Suprapubic skin (tissue), 4 donors: ENCODE data around the gene CTTNBP2. TPM values are rescaled to one million over a fixed set of nuclear protein-coding genes. Genes with fewer than 3 reads are reported as not detected.
A peak's percentile ranks its signal among the peaks of the same experiment; 100 is the strongest.

ENCODE experiments used
- DNase-seq, 2 donors: peaks; one replicate each; pipeline ENCODE4 v3.0.0-alpha.2; 2019; ENCODE audit warnings: low spot score in 2 of 2
- H3K27ac ChIP-seq: fragments of 200-600 bp; sonication (generic); one replicate; pipeline ENCODE4 v1.5.1; 2019
- H3K27me3 ChIP-seq: fragments of 200-600 bp; sonication (generic); one replicate; pipeline ENCODE4 v1.5.1; 2019
- H3K36me3 ChIP-seq: fragments of 200-600 bp; sonication (generic); one replicate; pipeline ENCODE4 v1.5.1; 2019
- H3K4me1 ChIP-seq: fragments of 200-600 bp; sonication (generic); one replicate; pipeline ENCODE4 v1.5.1; 2019
- H3K4me3 ChIP-seq: fragments of 200-600 bp; sonication (generic); one replicate; pipeline ENCODE4 v1.5.1; 2019; ENCODE audit warnings: mild to moderate bottlenecking
- H3K9me3 ChIP-seq: fragments of 200-600 bp; sonication (generic); one replicate; pipeline ENCODE4 v1.5.1; 2019
- CTCF ChIP-seq, 2 donors: fragments of 200-600 bp in 1 of 2; fragments of 450-650 bp in 1 of 2; sonication (generic) in 1 of 2; IDR thresholded peaks; one replicate each; pipeline ENCODE4 v1.5.1; 2016 to 2019; ENCODE audit warnings: antibody characterized with exemption in 2 of 2, mild to moderate bottlenecking in 1 of 2, moderate library complexity in 1 of 2
- EP300 ChIP-seq: sonication (generic); formaldehyde crosslinking; IDR thresholded peaks from one replicate; pipeline ENCODE4 v1.6.1; 2017; ENCODE audit warnings: antibody characterized with exemption
- POLR2A ChIP-seq, 2 donors: fragments of 450-650 bp; IDR thresholded peaks; one replicate each; pipeline ENCODE4 v1.6.1; 2017; ENCODE audit warnings: antibody characterized with exemption in 2 of 2, mild to moderate bottlenecking in 2 of 2, moderate library complexity in 2 of 2
- POLR2AphosphoS5 ChIP-seq, 3 donors: sonication (generic); formaldehyde crosslinking; IDR thresholded peaks; one replicate each; pipeline ENCODE4 v1.6.1; 2017; ENCODE audit warnings: antibody characterized with exemption in 3 of 3
- WGBS: methylation state at CpG from one replicate; pipeline ENCODE4 v1.1.5; 2018; 5-methylcytosine and 5-hydroxymethylcytosine counted together
- total RNA-seq, 4 donors: library from RNA; depleted of rRNA; stranded (reverse); fragments of >200 nt; gene quantifications; one replicate each; pipeline ENCODE4 v1.1.0, GENCODE V29; 2016

CTTNBP2 gene
- total RNA-seq = 1 to 10 TPM; 2.2 to 8.9 (median 5.3) TPM

GRCh38 chr7:117873310-117874190, at the start of gene CTTNBP2:
Gene CTTNBP2, minus strand, starts transcription at chr7:117873441. Its CDS starts 26 bp downstream, at chr7:117873415.
- WGBS = 18% methylated on average over 14 of the region's 87 CpGs
- no peaks in the 10 kb centered on the region for H3K27me3 ChIP-seq
- peak within 1 kb of the TSS; percentile 52 for H3K27ac ChIP-seq
- H3K4me3 ChIP-seq = peak within 1 kb of the TSS; percentile 75
- H3K4me1 ChIP-seq = peaks cover 21% of the 10 kb centered on the region
- DNase-seq = peak; percentile 70 to 83
- H3K36me3 ChIP-seq = no peaks in the 10 kb centered on the region
- TF ChIP-seq EP300 (no peak), POLR2AphosphoS5 (IDR thresholded peaks at IDR 0.05) (no peak), CTCF (IDR thresholded peaks at IDR 0.05) (no peak), POLR2A (IDR thresholded peaks at IDR 0.05) (no peak)
- no peaks in the 10 kb centered on the region for H3K9me3 ChIP-seq

GRCh38 chr7:117916309-117916708, 43.1 kb upstream of the CTTNBP2 start:
- H3K4me3 ChIP-seq = no peak overlapping the region
- no peaks in the 10 kb centered on the region for H3K36me3 ChIP-seq
- DNase-seq = no peak
- H3K27ac ChIP-seq = no peak overlapping the region
- no peaks in the 10 kb centered on the region for H3K27me3 ChIP-seq
- TF ChIP-seq CTCF (IDR thresholded peaks at IDR 0.05) (no peak), POLR2A (IDR thresholded peaks at IDR 0.05) (no peak), POLR2AphosphoS5 (IDR thresholded peaks at IDR 0.05) (no peak), EP300 (no peak)
- H3K4me1 ChIP-seq = no peaks in the 10 kb centered on the region
- 96% methylated on average over 2 of the region's 2 CpGs for WGBS
- no peaks in the 10 kb centered on the region for H3K9me3 ChIP-seq

GRCh38 chr7:117912421-117912820, 39.2 kb upstream of the CTTNBP2 start:
- no peak for DNase-seq
- TF ChIP-seq POLR2A (IDR thresholded peaks at IDR 0.05) (no peak), CTCF (IDR thresholded peaks at IDR 0.05) (no peak), EP300 (no peak), POLR2AphosphoS5 (IDR thresholded peaks at IDR 0.05) (no peak)
- H3K36me3 ChIP-seq = no peaks in the 10 kb centered on the region
- no peak overlapping the region for H3K4me3 ChIP-seq
- no peaks in the 10 kb centered on the region for H3K27me3 ChIP-seq
- no peak overlapping the region for H3K27ac ChIP-seq
- 80% methylated on average over 2 of the region's 2 CpGs for WGBS
- H3K4me1 ChIP-seq = no peaks in the 10 kb centered on the region
- no peaks in the 10 kb centered on the region for H3K9me3 ChIP-seq

GRCh38 chr7:117908031-117908795, 35.0 kb upstream of the CTTNBP2 start:
- WGBS = 52% methylated on average over 3 of the region's 3 CpGs
- Histone ChIP-seq H3K4me3 (no peak overlapping the region), H3K27me3 (no peaks in the 10 kb centered on the region), H3K36me3 (no peaks in the 10 kb centered on the region), H3K27ac (no peak overlapping the region), H3K9me3 (no peaks in the 10 kb centered on the region), H3K4me1 (no peaks in the 10 kb centered on the region)
- no peak for TF ChIP-seq CTCF (IDR thresholded peaks at IDR 0.05)
- TF ChIP-seq EP300 = no peak
- TF ChIP-seq POLR2AphosphoS5 (IDR thresholded peaks at IDR 0.05) = no peak
- TF ChIP-seq POLR2A (IDR thresholded peaks at IDR 0.05) = no peak
- no peak for DNase-seq
